LNCaP clone FGC (cell line): ENCODE data around the gene TIFAB.

Source experiments
- DNase-seq: peaks from one replicate; pipeline ENCODE4 v3.0.0-alpha.2; 2011; ENCODE audit warnings: low read depth
- H3K4me3 ChIP-seq: 2 replicates; pipeline ENCODE4 v1.5.1; 2011; ENCODE audit warnings: mild to moderate bottlenecking, low read depth, low read length, control low read depth
- CTCF ChIP-seq: IDR thresholded peaks from 2 replicates; pipeline ENCODE4 v1.5.1; 2012; ENCODE audit warnings: mild to moderate bottlenecking; ENCODE audit not compliant: control insufficient read depth, insufficient read depth; ENCODE audit errors: extremely low read depth

TIFAB gene

GRCh38 chr5:135491552-135492318 lies 39.6 kb upstream of the TIFAB start:
- DNase-seq: no peak
- no peak for TF ChIP-seq CTCF
- no peak overlapping the region for H3K4me3 ChIP-seq

DNA sequence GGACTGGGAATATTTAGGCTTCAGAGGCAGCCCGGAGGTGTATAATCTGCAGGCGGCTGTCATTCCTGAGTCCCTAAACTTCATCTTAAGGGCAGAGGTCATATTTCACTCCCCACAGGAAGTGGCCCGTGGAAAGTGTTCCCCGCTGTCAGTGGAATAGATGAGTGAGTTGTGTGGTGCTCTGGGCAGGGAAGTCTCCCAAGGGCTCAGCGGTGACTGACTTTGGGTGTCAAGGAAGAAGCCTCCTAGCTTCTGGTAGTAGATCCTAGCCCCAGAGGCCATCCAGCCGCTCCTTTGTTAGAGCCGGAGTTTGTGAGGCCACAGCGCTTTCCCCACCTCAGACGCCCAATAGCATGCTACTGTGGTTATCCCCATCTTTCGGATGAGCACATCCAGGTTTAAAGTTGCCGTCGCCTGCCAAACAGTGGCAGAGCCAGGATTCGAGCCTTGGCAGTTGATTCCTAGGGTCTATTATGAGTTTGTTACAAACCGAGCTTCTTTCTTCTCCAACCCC lies 38.9 kb upstream of the TIFAB start:
- no peak for TF ChIP-seq CTCF
- no peak overlapping the region for H3K4me3 ChIP-seq

DNA sequence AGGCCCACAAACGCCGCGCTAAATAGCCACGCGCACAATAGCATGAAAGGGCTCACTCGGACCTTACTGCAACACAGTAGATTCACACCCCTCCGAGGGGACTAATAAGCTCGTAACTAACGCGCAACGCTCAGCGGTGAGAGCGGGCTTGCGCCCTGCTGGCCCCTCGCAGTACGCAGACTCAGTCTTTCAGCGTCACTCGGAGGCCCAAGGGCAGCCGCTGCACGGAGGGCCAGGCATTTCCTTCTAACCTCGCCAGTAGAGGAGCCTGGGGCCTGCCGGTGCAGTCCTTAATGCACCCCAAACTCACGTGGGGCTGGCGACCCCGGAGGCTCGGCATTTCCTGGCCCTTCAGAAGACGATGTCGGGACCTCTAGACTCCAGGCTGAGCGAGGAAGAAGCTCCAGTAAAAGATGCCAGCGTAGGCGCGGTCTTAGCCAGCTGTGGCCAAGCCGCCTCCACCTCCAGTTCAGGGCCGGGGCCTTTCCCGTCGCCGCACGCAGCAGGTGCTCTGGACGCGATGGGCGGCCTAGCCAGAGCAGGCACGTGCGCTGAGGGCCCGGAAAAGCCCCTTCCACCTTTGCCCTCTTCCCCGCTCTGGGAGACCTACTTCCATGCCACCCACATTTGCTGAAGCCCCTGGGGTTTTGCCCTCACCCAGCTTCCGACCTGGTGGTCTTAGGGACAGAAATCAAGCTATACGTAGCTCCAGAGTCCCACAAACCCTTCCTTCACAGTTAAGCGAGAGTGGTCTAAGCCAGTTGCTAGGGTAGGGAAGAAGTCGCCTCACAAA lies 38.3 kb upstream of the TIFAB start:
- H3K4me3 ChIP-seq: no peak overlapping the region
- no peak for DNase-seq
- TF ChIP-seq CTCF: no peak

More for the DNA sequence above, 38.9 kb upstream of the TIFAB start:
- DNase-seq: no peak

DNA sequence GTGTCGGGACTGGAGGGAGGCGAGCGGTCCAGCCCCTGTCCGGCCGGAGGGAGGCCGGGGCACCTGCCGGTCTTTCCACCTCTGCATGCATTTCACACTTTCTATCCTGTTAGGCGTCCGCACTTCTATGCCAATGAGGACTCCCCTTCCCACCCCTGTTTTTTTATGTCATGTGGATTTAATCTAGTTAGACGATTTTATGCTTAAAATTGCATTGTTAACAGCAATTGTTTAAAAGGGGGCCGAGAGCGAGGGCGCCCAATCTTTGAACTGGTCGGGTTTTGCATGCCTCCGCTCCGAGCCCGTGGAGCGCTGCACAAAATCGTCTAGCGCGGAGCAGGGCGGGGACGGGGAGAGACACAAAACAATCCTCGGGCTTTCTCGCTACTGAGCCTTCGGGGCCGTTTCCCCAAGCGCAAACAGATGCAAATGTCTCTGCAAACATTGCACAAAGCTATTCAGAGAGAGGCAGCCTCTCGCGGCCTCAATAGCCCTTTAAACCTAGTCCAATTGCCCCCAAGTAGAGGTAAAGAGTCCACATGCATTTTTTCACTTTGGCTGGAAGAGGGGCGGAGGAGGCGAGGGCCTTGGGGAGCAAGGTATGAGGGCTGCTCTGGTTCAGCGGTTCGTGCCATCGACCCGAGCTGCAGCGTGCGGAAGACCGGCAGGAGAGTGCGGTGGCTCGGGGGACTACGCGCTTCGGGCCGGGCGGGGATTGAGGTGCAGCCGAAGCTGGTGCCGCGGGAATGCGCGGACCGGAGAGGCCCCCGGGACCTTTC lies 37.5 kb upstream of the TIFAB start:
- no peak overlapping the region for H3K4me3 ChIP-seq
- DNase-seq: no peak
- no peak for TF ChIP-seq CTCF

- no peak for TF ChIP-seq CTCF
- DNase-seq: no peak
- no peak overlapping the region for H3K4me3 ChIP-seq
Observed at GRCh38 chr5:135488727-135489465, 36.7 kb upstream of the TIFAB start.
